ENCODE data around the gene ZGRF1. TPM values are rescaled to one million over a fixed set of nuclear protein-coding genes. Genes with fewer than 3 reads are reported as not detected.
"Not testable (repeated sequence)": the region's sequence is repeated elsewhere in the genome, so short reads cannot be mapped to it uniquely, and the experiment has no call there.

The ZGRF1 gene
- total RNA-seq, 3 donors from 2014 or later, result 4.9 to 9.4 (median 5.0) TPM

GRCh38 chr4:112673686-112674085, 37.0 kb upstream of the ZGRF1 start:
- no peak for DNase-seq (ENCODE audit: low spot score in 2 of 2)
- Histone ChIP-seq H3K27me3 (no peaks in the 10 kb centered on the region), H3K9me3 (no peaks in the 10 kb centered on the region), H3K27ac (no peak overlapping the region), H3K36me3 (no peaks in the 10 kb centered on the region), H3K4me1 (no peaks in the 10 kb centered on the region), H3K4me3 (no peak overlapping the region)
- intact Hi-C loops (cut with DNase I; ENCODE audit: low total_unique reads), result no loop called here
- no peak for TF ChIP-seq CTCF (IDR thresholded peaks at IDR 0.05)
- no peak for TF ChIP-seq POLR2AphosphoS5 (IDR thresholded peaks at IDR 0.05)
- TF ChIP-seq POLR2A (IDR thresholded peaks at IDR 0.05), result no peak

GRCh38 chr4:112673076-112673475, 36.4 kb upstream of the ZGRF1 start:
- no peak for DNase-seq (ENCODE audit: low spot score in 2 of 2)
- intact Hi-C loops (cut with DNase I; ENCODE audit: low total_unique reads), result no loop called here
- H3K27me3 ChIP-seq, result no peaks in the 10 kb centered on the region
- H3K4me3 ChIP-seq, result no peak overlapping the region
- H3K4me1 ChIP-seq, result no peaks in the 10 kb centered on the region
- TF ChIP-seq POLR2AphosphoS5 (IDR thresholded peaks at IDR 0.05), result no peak
- TF ChIP-seq CTCF (IDR thresholded peaks at IDR 0.05), result no peak
- no peak for TF ChIP-seq POLR2A (IDR thresholded peaks at IDR 0.05)
- H3K9me3 ChIP-seq, result no peaks in the 10 kb centered on the region
- H3K27ac ChIP-seq, result no peak overlapping the region
- H3K36me3 ChIP-seq, result no peaks in the 10 kb centered on the region

DNA sequence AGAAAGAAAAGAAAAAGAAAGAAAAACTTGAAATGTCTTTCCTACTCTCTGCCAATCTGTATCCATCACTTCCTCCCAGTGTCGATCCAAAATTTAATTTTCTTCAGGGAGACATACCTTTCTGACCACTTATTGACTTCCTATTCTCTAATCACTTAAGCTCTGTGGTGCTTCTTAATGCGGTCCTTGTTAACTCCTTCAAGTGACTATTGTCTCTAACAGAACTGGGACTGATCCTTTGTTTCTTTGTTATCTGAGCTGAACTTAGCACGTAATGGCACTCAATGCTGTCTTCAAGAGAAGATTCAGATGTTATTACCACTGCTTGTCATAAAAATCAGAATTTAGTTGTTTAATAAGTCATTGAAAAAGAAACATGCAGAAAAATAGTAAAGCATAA, 31.4 kb upstream of the ZGRF1 start:
- TF ChIP-seq POLR2A (IDR thresholded peaks at IDR 0.05), result no peak
- no peak for TF ChIP-seq CTCF (IDR thresholded peaks at IDR 0.05)
- TF ChIP-seq POLR2AphosphoS5 (IDR thresholded peaks at IDR 0.05), result no peak
- intact Hi-C loops (cut with DNase I; ENCODE audit: low total_unique reads), result no loop called here

GRCh38 chr4:112664611-112665010, 27.9 kb upstream of the ZGRF1 start:
- no peaks in the 10 kb centered on the region for H3K27me3 ChIP-seq
- H3K9me3 ChIP-seq, result no peaks in the 10 kb centered on the region
- no peak overlapping the region for H3K27ac ChIP-seq
- no peaks in the 10 kb centered on the region for H3K36me3 ChIP-seq
- intact Hi-C loops (cut with DNase I; ENCODE audit: low total_unique reads), result no loop called here
- no peaks in the 10 kb centered on the region for H3K4me1 ChIP-seq
- H3K4me3 ChIP-seq, result no peak overlapping the region
- TF ChIP-seq POLR2A (IDR thresholded peaks at IDR 0.05), result no peak
- no peak for DNase-seq (ENCODE audit: low spot score in 2 of 2)

More for the DNA sequence above, 31.4 kb upstream of the ZGRF1 start:
- H3K4me1 ChIP-seq, result no peaks in the 10 kb centered on the region
- no peak for DNase-seq (ENCODE audit: low spot score in 2 of 2)
- no peaks in the 10 kb centered on the region for H3K36me3 ChIP-seq
- H3K9me3 ChIP-seq, result no peaks in the 10 kb centered on the region
- no peak overlapping the region for H3K27ac ChIP-seq
- H3K27me3 ChIP-seq, result no peaks in the 10 kb centered on the region
- H3K4me3 ChIP-seq, result no peak overlapping the region

DNA sequence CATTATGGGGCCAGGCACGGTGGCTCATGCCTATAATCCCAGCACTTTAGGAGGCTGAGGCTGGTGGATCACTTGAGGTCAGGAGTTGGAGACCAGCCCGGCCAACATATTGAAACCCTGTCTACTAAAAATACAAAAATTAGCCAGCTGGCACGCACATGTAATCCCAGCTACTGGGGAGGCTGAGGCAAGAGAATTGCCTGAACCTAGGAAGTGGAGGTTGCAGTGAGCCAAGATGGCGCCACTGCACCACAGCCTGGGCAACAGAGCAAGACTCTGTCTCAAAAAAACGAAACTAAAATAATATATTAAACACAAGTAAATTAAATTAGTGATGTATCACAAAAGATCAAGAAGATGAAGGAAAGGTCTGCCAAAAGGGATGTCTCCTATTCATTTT, 19.4 kb upstream of the ZGRF1 start:
- H3K27ac ChIP-seq; H3K27me3 ChIP-seq; H3K4me1 ChIP-seq; DNase-seq (ENCODE audit: low spot score in 2 of 2); H3K9me3 ChIP-seq; H3K4me3 ChIP-seq; intact Hi-C loops (cut with DNase I; ENCODE audit: low total_unique reads); H3K36me3 ChIP-seq: not testable (repeated sequence)

- intact Hi-C loops (cut with DNase I; ENCODE audit: low total_unique reads), result no loop called here
- no peak overlapping the region for H3K4me3 ChIP-seq
- H3K27me3 ChIP-seq, result no peaks in the 10 kb centered on the region
- no peak for TF ChIP-seq POLR2AphosphoS5 (IDR thresholded peaks at IDR 0.05)
- TF ChIP-seq POLR2A (IDR thresholded peaks at IDR 0.05), result no peak
- no peak for TF ChIP-seq CTCF (IDR thresholded peaks at IDR 0.05)
- peaks cover 12% of the 10 kb centered on the region for H3K36me3 ChIP-seq
- H3K9me3 ChIP-seq, result no peaks in the 10 kb centered on the region
- H3K4me1 ChIP-seq, result no peaks in the 10 kb centered on the region
- no peak for DNase-seq (ENCODE audit: low spot score in 2 of 2)
- H3K27ac ChIP-seq, result no peak overlapping the region
Observed at GRCh38 chr4:112655270-112655669, 18.6 kb upstream of the ZGRF1 start.
